WTC11 (cell line): Measurements from ENCODE around the gene DCUN1D2.

Experiments used
- AFF4 ChIP-seq: sonication (generic); formaldehyde crosslinking; IDR thresholded peaks from 2 replicates; pipeline ENCODE4 v1.8.1; 2023; ENCODE audit warnings: mild to moderate bottlenecking, missing genetic modification reagents, borderline replicate concordance
- CTCF ChIP-seq: fragments of 200-600 bp; IDR thresholded peaks from 2 replicates; pipeline ENCODE4 v1.8.0; 2022; ENCODE audit warnings: antibody characterized with exemption
- GTF2I ChIP-seq: fragments of 250-450 bp; sonication (Bioruptor Pico); conservative IDR thresholded peaks from 2 replicates; pipeline ENCODE4 v1.4.0; 2021; ENCODE audit warnings: mild to moderate bottlenecking
- MAX ChIP-seq: sonication (generic); formaldehyde crosslinking; IDR thresholded peaks from 2 replicates; pipeline ENCODE4 v1.8.0; 2022; ENCODE audit warnings: mild to moderate bottlenecking, missing genetic modification reagents
- TF ChIP-seq, protein P1 (sequence below): sonication (generic); formaldehyde crosslinking; IDR thresholded peaks from 2 replicates; pipeline ENCODE4 v1.8.1; 2023; ENCODE audit warnings: mild to moderate bottlenecking, moderate library complexity, missing genetic modification reagents

- TF ChIP-seq, protein P1, sequence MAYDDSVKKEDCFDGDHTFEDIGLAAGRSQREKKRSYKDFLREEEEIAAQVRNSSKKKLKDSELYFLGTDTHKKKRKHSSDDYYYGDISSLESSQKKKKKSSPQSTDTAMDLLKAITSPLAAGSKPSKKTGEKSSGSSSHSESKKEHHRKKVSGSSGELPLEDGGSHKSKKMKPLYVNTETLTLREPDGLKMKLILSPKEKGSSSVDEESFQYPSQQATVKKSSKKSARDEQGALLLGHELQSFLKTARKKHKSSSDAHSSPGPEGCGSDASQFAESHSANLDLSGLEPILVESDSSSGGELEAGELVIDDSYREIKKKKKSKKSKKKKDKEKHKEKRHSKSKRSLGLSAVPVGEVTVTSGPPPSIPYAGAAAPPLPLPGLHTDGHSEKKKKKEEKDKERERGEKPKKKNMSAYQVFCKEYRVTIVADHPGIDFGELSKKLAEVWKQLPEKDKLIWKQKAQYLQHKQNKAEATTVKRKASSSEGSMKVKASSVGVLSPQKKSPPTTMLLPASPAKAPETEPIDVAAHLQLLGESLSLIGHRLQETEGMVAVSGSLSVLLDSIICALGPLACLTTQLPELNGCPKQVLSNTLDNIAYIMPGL, result no peak
- TF ChIP-seq CTCF (no peak), AFF4 (CRISPR knock-in tag) (no peak), MAX (CRISPR knock-in tag) (no peak), GTF2I (CRISPR knock-in tag) (no peak)
These were observed 18.7 kb downstream of the DCUN1D2 start for GRCh38 chr13:113471844-113472243.
